ENCODE data around the gene GPR22. TPM values are rescaled to one million over a fixed set of nuclear protein-coding genes. Genes with fewer than 3 reads are reported as not detected.

Gene GPR22
- polyA plus RNA-seq, 3 donors = 0.18 TPM; not detected in 2

DNA sequence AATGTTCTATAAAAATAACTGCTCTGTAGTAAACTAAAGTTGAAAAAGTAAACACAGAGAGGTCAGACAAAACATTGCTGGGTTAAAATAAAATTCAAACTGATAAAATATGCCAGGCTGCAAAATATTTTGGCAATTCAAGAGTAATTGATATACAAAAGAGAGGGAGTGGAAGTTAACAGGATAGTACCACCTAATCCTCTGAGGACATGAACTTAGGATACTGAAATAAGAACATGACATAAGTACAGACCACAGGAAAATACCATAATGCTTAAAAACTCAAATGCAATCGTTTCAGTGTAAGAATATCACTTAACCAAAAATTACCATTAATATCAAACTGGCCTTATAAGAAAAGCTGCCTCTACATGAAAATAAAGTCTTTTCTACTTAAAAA is 37.6 kb upstream of the GPR22 start:
- Mint-ChIP-seq H3K36me3 (peaks cover 14 to 16% of the 10 kb centered on the region in 2 donors), H3K27me3 (ENCODE audit: low read depth in 3 of 3) (peaks cover 0 to 2% (median 0%) of the 10 kb centered on the region in 3 donors)
- TF ChIP-seq, protein P1, sequence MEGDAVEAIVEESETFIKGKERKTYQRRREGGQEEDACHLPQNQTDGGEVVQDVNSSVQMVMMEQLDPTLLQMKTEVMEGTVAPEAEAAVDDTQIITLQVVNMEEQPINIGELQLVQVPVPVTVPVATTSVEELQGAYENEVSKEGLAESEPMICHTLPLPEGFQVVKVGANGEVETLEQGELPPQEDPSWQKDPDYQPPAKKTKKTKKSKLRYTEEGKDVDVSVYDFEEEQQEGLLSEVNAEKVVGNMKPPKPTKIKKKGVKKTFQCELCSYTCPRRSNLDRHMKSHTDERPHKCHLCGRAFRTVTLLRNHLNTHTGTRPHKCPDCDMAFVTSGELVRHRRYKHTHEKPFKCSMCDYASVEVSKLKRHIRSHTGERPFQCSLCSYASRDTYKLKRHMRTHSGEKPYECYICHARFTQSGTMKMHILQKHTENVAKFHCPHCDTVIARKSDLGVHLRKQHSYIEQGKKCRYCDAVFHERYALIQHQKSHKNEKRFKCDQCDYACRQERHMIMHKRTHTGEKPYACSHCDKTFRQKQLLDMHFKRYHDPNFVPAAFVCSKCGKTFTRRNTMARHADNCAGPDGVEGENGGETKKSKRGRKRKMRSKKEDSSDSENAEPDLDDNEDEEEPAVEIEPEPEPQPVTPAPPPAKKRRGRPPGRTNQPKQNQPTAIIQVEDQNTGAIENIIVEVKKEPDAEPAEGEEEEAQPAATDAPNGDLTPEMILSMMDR (IDR thresholded peaks at IDR 0.05) = no peak

DNA sequence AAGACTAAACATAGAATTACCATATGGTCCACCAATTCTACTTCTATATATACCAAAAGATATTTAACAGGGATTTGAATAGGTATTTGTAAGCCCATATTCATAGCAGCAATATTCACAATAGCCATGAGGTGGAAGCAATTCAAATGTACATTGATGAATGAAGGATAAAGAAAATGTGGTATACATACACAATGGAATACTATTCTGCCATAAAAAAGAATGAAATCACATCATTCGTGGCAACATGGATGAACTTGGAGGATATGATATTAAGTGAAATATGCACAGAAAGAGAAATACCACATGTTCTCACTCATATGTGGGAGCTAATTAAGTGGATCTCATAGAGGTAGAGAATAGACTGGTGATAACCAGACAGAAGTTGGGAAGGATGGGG is 34.1 kb upstream of the GPR22 start:
- H3K4me1 ChIP-seq (ENCODE audit: control insufficient read depth in 1 of 2, insufficient read depth in 2 of 2, low read length in 2 of 2) = no peaks in the 10 kb centered on the region
- no peaks in the 10 kb centered on the region for H3K36me3 ChIP-seq (replicated peaks in 1 of 2; ENCODE audit: control insufficient read depth in 1 of 2, insufficient read depth in 2 of 2, low read length in 2 of 2)
- no peak overlapping the region for H3K4me2 ChIP-seq (replicated peaks; ENCODE audit: extremely low read depth, low read length, poor library complexity, severe bottlenecking)
- Mint-ChIP-seq H3K36me3 (peaks cover 6 to 13% of the 10 kb centered on the region in 2 donors), H3K4me3 (no peak overlapping the region), H3K27ac (peak overlapping the region in 1 of 7 donors; percentile 8), H3K4me1 (no peaks in the 10 kb centered on the region), H3K9me3 (peaks cover under 1 to 6% (median 4%) of the 10 kb centered on the region in 7 donors), H3K27me3 (ENCODE audit: low read depth in 3 of 3) (peaks cover 0 to 2% (median 0%) of the 10 kb centered on the region in 3 donors)
- no peak overlapping the region for H3K27ac ChIP-seq (ENCODE audit: low read depth in 1 of 2, low read length in 2 of 2)
- no peaks in the 10 kb centered on the region for H4K20me1 ChIP-seq (ENCODE audit: insufficient read depth, low read length)
- DNase-seq = no peak
- H3K9me3 ChIP-seq (replicated peaks in 1 of 2; ENCODE audit: control insufficient read depth in 1 of 2, insufficient read depth in 1 of 2, low read length in 2 of 2) = peaks cover 3 to 4% of the 10 kb centered on the region in 2 donors
- intact Hi-C loops (cut with micrococcal nuclease) = no loop called here
- no peak overlapping the region for H3K9ac ChIP-seq (ENCODE audit: insufficient read depth, low read length, poor library complexity, severe bottlenecking)
- no peak overlapping the region for H3K4me3 ChIP-seq (replicated peaks in 1 of 3; ENCODE audit: low read depth in 2 of 3, low read length in 3 of 3)
- WGBS (ENCODE audit: insufficient coverage) = no CpG with 5 or more reads among the region's 1 CpG
- no peaks in the 10 kb centered on the region for H3K79me2 ChIP-seq (ENCODE audit: insufficient read depth, low read length)
- TF ChIP-seq, protein P1 (IDR thresholded peaks at IDR 0.05) = no peak
- H2AFZ ChIP-seq (ENCODE audit: insufficient read depth, low read depth, low read length, poor library complexity, severe bottlenecking) = no peak overlapping the region
- no peaks in the 10 kb centered on the region for H3K27me3 ChIP-seq (ENCODE audit: control insufficient read depth in 2 of 2, insufficient read depth in 2 of 2, low read length in 2 of 2)

More for the DNA sequence above, 37.6 kb upstream of the GPR22 start:
- Histone ChIP-seq H3K27me3 (ENCODE audit: control insufficient read depth in 2 of 2, insufficient read depth in 2 of 2, low read length in 2 of 2) (no peaks in the 10 kb centered on the region), H3K4me1 (ENCODE audit: control insufficient read depth in 1 of 2, insufficient read depth in 2 of 2, low read length in 2 of 2) (no peaks in the 10 kb centered on the region), H3K9ac (ENCODE audit: insufficient read depth, low read length, poor library complexity, severe bottlenecking) (no peak overlapping the region), H3K4me3 (replicated peaks in 1 of 3; ENCODE audit: low read depth in 2 of 3, low read length in 3 of 3) (no peak overlapping the region), H2AFZ (ENCODE audit: insufficient read depth, low read depth, low read length, poor library complexity, severe bottlenecking) (no peak overlapping the region), H3K27ac (ENCODE audit: low read depth in 1 of 2, low read length in 2 of 2) (no peak overlapping the region), H3K9me3 (replicated peaks in 1 of 2; ENCODE audit: control insufficient read depth in 1 of 2, insufficient read depth in 1 of 2, low read length in 2 of 2) (peaks cover 3 to 4% of the 10 kb centered on the region in 2 donors), H3K36me3 (replicated peaks in 1 of 2; ENCODE audit: control insufficient read depth in 1 of 2, insufficient read depth in 2 of 2, low read length in 2 of 2) (peaks cover 0 to 11% of the 10 kb centered on the region in 2 donors), H3K79me2 (ENCODE audit: insufficient read depth, low read length) (no peaks in the 10 kb centered on the region), H3K4me2 (replicated peaks; ENCODE audit: extremely low read depth, low read length, poor library complexity, severe bottlenecking) (no peak overlapping the region), H4K20me1 (ENCODE audit: insufficient read depth, low read length) (no peaks in the 10 kb centered on the region)
- Mint-ChIP-seq H3K27ac (no peak overlapping the region), H3K4me1 (peaks cover 1% of the 10 kb centered on the region), H3K4me3 (no peak overlapping the region), H3K9me3 (peaks cover 1 to 11% (median 5%) of the 10 kb centered on the region in 7 donors)
- intact Hi-C loops (cut with micrococcal nuclease) = no loop called here
- DNase-seq = no peak
- no CpG with 5 or more reads among the region's 1 CpG for WGBS (ENCODE audit: insufficient coverage)
